HuH-7.5 (cell line): ENCODE results near the gene TENM4.
"Not testable (repeated sequence)": the region's sequence is repeated elsewhere in the genome, so short reads cannot be mapped to it uniquely, and the experiment has no call there.

Experiments used
- DNase-seq: peaks from one replicate; pipeline ENCODE4 v3.0.0; 2011; ENCODE audit warnings: low spot score

The TENM4 gene

GRCh38 chr11:79244241-79244772 is 196.5 kb downstream of the TENM4 start:
- no peak for DNase-seq

GRCh38 chr11:79243422-79244210 is 197.2 kb downstream of the TENM4 start:
- DNase-seq = no peak

GRCh38 chr11:79242616-79243015 is 198.2 kb downstream of the TENM4 start:
- DNase-seq = no peak

GRCh38 chr11:79241852-79242241 is 199.0 kb downstream of the TENM4 start:
- no peak for DNase-seq

- DNase-seq = no peak
Measured at GRCh38 chr11:79241205-79241851, 199.5 kb downstream of the TENM4 start.

- no peak for DNase-seq
Measured at GRCh38 chr11:79237703-79238102, 203.1 kb downstream of the TENM4 start.

- no peak for DNase-seq
Measured at GRCh38 chr11:79237091-79237490, 203.7 kb downstream of the TENM4 start.

- DNase-seq = no peak
Measured at GRCh38 chr11:79236541-79236971, 204.3 kb downstream of the TENM4 start.

GRCh38 chr11:79235696-79236095 is 205.1 kb downstream of the TENM4 start:
- DNase-seq = no peak

GRCh38 chr11:79232346-79232745 is 208.5 kb downstream of the TENM4 start:
- DNase-seq = no peak

- DNase-seq = no peak
Measured at GRCh38 chr11:79229047-79229446, 211.8 kb downstream of the TENM4 start.

- no peak for DNase-seq
Measured at GRCh38 chr11:79227767-79228755, 212.8 kb downstream of the TENM4 start.

GRCh38 chr11:79227308-79227707 is 213.5 kb downstream of the TENM4 start:
- no peak for DNase-seq

- DNase-seq = no peak
Measured at GRCh38 chr11:79226126-79226525, 214.7 kb downstream of the TENM4 start.

- DNase-seq = not testable (repeated sequence)
Measured at GRCh38 chr11:79222163-79222562, 218.7 kb downstream of the TENM4 start.

GRCh38 chr11:79221444-79222130 is 219.2 kb downstream of the TENM4 start:
- DNase-seq = no peak

GRCh38 chr11:79220171-79220570 is 220.7 kb downstream of the TENM4 start:
- DNase-seq = no peak

GRCh38 chr11:79219186-79220045 is 221.4 kb downstream of the TENM4 start:
- no peak for DNase-seq

GRCh38 chr11:79212741-79213190 is 228.1 kb downstream of the TENM4 start:
- no peak for DNase-seq

- no peak for DNase-seq
Measured at GRCh38 chr11:79209540-79210266, 231.1 kb downstream of the TENM4 start.
